Measurements from ENCODE around the gene ST6GALNAC2. TPM values are rescaled to one million over a fixed set of nuclear protein-coding genes. Genes with fewer than 3 reads are reported as not detected.

ST6GALNAC2 gene
- total RNA-seq, 2 experiments from 2014 or later: not detected

DNA sequence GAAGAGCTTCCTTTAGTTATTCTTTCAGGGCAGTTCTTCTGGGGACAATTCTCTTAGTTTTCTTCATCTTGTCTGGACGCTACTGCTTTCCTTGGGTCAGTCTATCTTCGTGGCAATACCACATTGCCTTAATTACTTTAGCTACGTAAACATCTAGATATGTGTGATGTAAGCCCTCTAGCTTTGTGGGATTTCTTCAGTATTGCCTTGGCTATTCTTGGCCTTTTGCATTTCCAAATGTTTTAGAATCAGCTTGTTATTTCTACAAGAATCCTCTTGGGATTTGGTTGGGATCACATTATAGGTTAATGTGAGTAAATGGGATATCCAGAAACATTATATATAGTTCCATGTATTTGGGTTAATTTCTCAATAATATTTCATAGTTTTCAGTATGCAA, 9.0 kb upstream of the ST6GALNAC2 start:
- no peak overlapping the region for H3K27ac Mint-ChIP-seq
- POLR2A ChIA-PET: interaction anchor here (0.5 to 1.7 kb wide), 3 partner anchors 9 to 37 kb away, joined by 3 to 4 read pairs (median 4); no protein-coding TSS in a partner anchor
- TF ChIP-seq, protein P1, sequence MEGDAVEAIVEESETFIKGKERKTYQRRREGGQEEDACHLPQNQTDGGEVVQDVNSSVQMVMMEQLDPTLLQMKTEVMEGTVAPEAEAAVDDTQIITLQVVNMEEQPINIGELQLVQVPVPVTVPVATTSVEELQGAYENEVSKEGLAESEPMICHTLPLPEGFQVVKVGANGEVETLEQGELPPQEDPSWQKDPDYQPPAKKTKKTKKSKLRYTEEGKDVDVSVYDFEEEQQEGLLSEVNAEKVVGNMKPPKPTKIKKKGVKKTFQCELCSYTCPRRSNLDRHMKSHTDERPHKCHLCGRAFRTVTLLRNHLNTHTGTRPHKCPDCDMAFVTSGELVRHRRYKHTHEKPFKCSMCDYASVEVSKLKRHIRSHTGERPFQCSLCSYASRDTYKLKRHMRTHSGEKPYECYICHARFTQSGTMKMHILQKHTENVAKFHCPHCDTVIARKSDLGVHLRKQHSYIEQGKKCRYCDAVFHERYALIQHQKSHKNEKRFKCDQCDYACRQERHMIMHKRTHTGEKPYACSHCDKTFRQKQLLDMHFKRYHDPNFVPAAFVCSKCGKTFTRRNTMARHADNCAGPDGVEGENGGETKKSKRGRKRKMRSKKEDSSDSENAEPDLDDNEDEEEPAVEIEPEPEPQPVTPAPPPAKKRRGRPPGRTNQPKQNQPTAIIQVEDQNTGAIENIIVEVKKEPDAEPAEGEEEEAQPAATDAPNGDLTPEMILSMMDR (IDR thresholded peaks at IDR 0.05): no peak
- H3K27me3 Mint-ChIP-seq: peaks cover 4% of the 10 kb centered on the region
- no peaks in the 10 kb centered on the region for H3K36me3 Mint-ChIP-seq (ENCODE audit: low read depth)
- CTCF ChIA-PET: interaction anchor here (1.1 to 2.8 kb wide), 3 partner anchors 30 to 72 kb away, joined by 4 to 16 read pairs (median 8); no protein-coding TSS in a partner anchor
- no peaks in the 10 kb centered on the region for H3K4me1 Mint-ChIP-seq (ENCODE audit: low read depth)
- DNase-seq: no peak
- no peaks in the 10 kb centered on the region for H3K9me3 Mint-ChIP-seq
- ATAC-seq: no peak
- H3K4me3 Mint-ChIP-seq: no peak overlapping the region
- intact Hi-C loops (cut with micrococcal nuclease): no loop called here

DNA sequence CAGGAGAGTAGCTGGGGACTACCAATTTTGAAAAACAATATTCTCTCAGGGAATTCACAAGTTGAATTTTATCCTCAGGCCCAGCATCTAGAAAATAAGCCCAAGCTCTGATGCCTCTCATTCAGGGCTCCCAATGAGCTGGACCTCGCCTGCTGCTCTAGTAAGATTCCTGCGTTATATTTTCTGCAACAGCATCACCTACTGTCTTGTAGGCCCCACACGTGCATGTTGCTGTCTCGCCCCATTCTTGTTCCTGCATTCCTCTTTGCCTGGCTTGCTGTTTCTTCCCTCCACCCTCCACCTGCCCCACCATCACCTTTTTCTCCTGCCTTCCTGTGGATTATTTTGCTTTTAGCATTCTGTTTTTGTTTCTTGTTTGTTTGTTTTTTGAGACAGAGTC, 8.3 kb upstream of the ST6GALNAC2 start:
- no peaks in the 10 kb centered on the region for H3K4me1 Mint-ChIP-seq (ENCODE audit: low read depth)
- peaks cover 9% of the 10 kb centered on the region for H3K27me3 Mint-ChIP-seq
- CTCF ChIA-PET: interaction anchor here (1.1 to 2.8 kb wide), 4 partner anchors 30 to 71 kb away, joined by 3 to 16 read pairs (median 6); no protein-coding TSS in a partner anchor
- H3K27ac Mint-ChIP-seq: no peak overlapping the region
- no peak overlapping the region for H3K4me3 Mint-ChIP-seq
- no peaks in the 10 kb centered on the region for H3K36me3 Mint-ChIP-seq (ENCODE audit: low read depth)
- intact Hi-C loops (cut with micrococcal nuclease): no loop called here
- H3K9me3 Mint-ChIP-seq: no peaks in the 10 kb centered on the region
- no peak for ATAC-seq
- no peak for DNase-seq
- TF ChIP-seq, protein P1 (IDR thresholded peaks at IDR 0.05): no peak
- POLR2A ChIA-PET: interaction anchor here (1.7 kb wide), 1 partner anchor 27 kb away, joined by 4 read pairs; no protein-coding TSS in a partner anchor

DNA sequence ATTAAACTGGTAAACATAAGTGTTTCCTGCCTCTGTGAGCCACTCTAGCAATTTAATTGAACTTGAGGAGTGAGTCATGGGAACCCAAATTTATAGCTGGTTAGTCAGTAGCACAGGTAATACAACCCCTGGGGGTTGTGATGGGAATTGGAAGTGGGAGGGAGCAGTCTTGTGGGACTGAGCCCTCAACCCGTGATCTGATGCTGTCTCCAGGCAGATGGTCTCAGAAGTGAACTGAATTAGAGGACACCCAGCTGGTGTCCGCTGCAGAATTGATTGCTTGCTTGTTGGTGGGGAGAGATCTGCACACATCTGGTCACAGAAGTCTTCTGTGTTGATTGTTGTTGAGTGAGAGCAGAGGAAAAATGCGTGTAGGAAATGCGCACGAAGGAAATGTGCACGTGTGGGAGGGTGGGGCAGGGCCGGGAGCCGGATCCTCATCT, 7.7 kb upstream of the ST6GALNAC2 start:
- no peak overlapping the region for H3K27ac Mint-ChIP-seq
- intact Hi-C loops (cut with micrococcal nuclease): no loop called here
- CTCF ChIA-PET: interaction anchor here (1.1 to 2.8 kb wide), 3 partner anchors 31 to 70 kb away, joined by 3 to 16 read pairs (median 8); no protein-coding TSS in a partner anchor
- H3K36me3 Mint-ChIP-seq (ENCODE audit: low read depth): no peaks in the 10 kb centered on the region
- H3K27me3 Mint-ChIP-seq: peaks cover 13% of the 10 kb centered on the region
- H3K9me3 Mint-ChIP-seq: no peaks in the 10 kb centered on the region
- H3K4me3 Mint-ChIP-seq: no peak overlapping the region
- TF ChIP-seq, protein P1 (IDR thresholded peaks at IDR 0.05): no peak
- H3K4me1 Mint-ChIP-seq (ENCODE audit: low read depth): no peaks in the 10 kb centered on the region
- POLR2A ChIA-PET: no interaction called here
- DNase-seq (no peak), ATAC-seq (no peak)

DNA sequence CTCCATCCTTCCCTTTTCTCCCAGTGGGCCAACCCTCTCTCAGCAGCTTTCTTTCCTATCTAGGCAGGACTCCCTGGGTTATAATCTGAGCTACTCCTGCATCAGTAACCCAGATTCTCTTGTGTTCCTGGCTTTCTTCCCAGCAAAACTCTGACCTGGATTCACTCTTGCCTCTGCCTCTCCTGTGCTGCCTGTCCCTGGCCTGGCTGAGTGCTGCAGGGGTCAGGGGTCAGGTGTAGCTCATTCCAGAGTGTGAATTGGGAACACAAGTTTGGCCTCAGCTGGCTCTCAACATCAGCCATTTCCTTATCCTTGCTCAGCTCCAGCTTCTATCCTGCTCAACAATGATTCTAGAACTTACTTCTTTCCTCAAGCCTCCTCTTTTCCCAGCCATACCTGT, 2.5 kb upstream of the ST6GALNAC2 start:
- Mint-ChIP-seq H3K4me1 (ENCODE audit: low read depth) (peaks cover 10% of the 10 kb centered on the region), H3K27ac (no peak overlapping the region), H3K9me3 (no peaks in the 10 kb centered on the region), H3K4me3 (no peak overlapping the region), H3K36me3 (ENCODE audit: low read depth) (no peaks in the 10 kb centered on the region), H3K27me3 (peaks cover 45% of the 10 kb centered on the region)
- TF ChIP-seq, protein P1 (IDR thresholded peaks at IDR 0.05): no peak
- intact Hi-C loops (cut with micrococcal nuclease): no loop called here
- DNase-seq (no peak), ATAC-seq (no peak)
- POLR2A ChIA-PET: interaction anchor here (1.2 kb wide), 1 partner anchor 22 kb away, joined by 5 read pairs; no protein-coding TSS in a partner anchor
- CTCF ChIA-PET: interaction anchor here (1.0 kb wide), 1 partner anchor 36 kb away, joined by 4 read pairs; no protein-coding TSS in a partner anchor

DNA sequence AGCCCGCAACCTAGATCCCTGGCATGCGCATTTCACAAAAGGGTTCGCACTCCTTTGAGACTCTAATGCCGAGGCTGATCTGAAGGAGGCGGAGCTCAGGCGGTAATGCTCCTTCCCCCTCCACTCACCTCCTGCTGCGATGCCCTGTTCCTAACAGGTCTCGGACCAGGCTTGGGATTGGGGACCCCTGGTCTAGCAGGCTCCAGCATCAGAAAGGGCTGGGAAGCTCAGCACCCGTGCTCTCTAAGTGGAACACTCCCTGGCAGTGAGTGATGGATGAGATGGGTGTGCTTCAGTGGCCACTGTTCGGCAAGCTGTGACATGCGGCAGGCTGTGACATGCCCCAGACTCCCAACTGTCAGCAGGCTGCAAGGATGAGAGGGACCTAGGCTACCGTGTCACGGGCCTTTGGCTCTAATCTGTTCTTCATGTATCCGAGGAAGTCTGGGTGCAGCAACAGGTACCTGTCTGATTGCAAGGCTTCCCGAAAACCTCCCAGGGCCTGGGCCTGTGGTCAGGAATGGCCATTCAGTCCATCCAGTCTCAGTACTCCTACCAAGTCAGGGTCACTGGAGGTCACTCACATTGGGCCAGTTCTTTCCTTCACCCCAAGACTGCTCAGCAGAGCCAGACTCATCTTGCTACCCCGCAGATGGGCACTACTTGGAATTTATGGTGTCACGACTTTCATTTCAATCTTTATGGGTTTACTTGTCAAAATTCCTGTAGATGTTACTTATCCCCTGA, 1.3 kb upstream of the ST6GALNAC2 start:
- Mint-ChIP-seq H3K4me1 (ENCODE audit: low read depth) (peaks cover 10% of the 10 kb centered on the region), H3K4me3 (no peak overlapping the region), H3K27ac (no peak overlapping the region), H3K9me3 (no peaks in the 10 kb centered on the region), H3K36me3 (ENCODE audit: low read depth) (no peaks in the 10 kb centered on the region), H3K27me3 (peaks cover 48% of the 10 kb centered on the region)
- CTCF ChIA-PET: interaction anchor here (1.0 to 1.9 kb wide), 5 partner anchors 14 to 64 kb away, joined by 3 to 15 read pairs (median 3); no protein-coding TSS in a partner anchor
- POLR2A ChIA-PET: interaction anchor here (1.0 to 2.8 kb wide), 3 partner anchors 12 to 29 kb away, joined by 3 to 14 read pairs (median 4); no protein-coding TSS in a partner anchor
- DNase-seq (no peak), ATAC-seq (no peak)
- TF ChIP-seq, protein P1 (IDR thresholded peaks at IDR 0.05): no peak
- intact Hi-C loops (cut with micrococcal nuclease): no loop called here

Data from activated CD8-positive, alpha-beta T cell treated with anti-CD3 and anti-CD28 coated beads for 36 hours (primary cell).